ENCODE results near the gene MGRN1. TPM values are rescaled to one million over a fixed set of nuclear protein-coding genes. Genes with fewer than 3 reads are reported as not detected.

The MGRN1 gene
- total RNA-seq, 6 donors from 2014 or later = 49.0 to 148 (median 99.1) TPM

DNA sequence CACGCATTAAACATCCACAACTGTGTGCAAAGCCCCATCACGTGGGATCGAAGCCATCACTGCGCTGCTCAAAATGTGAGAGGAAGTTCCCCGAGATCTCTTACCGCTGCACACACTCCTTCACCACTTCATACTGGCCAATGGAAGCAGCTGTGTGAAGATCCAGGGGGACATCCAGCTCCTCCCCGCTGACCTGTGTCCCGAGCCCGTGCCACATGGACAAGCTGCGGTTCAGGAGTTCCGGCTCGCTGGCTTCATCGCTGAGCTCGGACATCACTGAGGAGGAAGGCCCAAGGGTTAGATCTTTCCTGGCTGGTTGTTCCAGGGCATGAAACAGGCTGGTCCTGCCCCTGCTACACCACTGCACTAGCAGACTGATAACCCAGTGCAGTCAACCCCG lies 105.2 kb downstream of the MGRN1 start:
- peaks cover 4 to 14% (median 5%) of the 10 kb centered on the region in 4 donors for H3K4me1 ChIP-seq
- peaks cover 8 to 45% (median 34%) of the 10 kb centered on the region in 4 donors for H3K36me3 ChIP-seq
- TF ChIP-seq POLR2A (IDR thresholded peaks at IDR 0.05) = no peak
- TF ChIP-seq, protein P1, sequence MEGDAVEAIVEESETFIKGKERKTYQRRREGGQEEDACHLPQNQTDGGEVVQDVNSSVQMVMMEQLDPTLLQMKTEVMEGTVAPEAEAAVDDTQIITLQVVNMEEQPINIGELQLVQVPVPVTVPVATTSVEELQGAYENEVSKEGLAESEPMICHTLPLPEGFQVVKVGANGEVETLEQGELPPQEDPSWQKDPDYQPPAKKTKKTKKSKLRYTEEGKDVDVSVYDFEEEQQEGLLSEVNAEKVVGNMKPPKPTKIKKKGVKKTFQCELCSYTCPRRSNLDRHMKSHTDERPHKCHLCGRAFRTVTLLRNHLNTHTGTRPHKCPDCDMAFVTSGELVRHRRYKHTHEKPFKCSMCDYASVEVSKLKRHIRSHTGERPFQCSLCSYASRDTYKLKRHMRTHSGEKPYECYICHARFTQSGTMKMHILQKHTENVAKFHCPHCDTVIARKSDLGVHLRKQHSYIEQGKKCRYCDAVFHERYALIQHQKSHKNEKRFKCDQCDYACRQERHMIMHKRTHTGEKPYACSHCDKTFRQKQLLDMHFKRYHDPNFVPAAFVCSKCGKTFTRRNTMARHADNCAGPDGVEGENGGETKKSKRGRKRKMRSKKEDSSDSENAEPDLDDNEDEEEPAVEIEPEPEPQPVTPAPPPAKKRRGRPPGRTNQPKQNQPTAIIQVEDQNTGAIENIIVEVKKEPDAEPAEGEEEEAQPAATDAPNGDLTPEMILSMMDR (IDR thresholded peaks at IDR 0.05) = no peak
- TF ChIP-seq EP300 (IDR thresholded peaks at IDR 0.05) = no peak
- TF ChIP-seq POLR2AphosphoS5 (IDR thresholded peaks at IDR 0.05) = no peak
- DNase-seq (no peak), ATAC-seq (ENCODE audit: low FRiP score in 2 of 2) (no peak)
- no peak overlapping the region for H3K4me3 ChIP-seq
- H3K27ac ChIP-seq = no peak overlapping the region
- no peaks in the 10 kb centered on the region for H3K27me3 ChIP-seq
- 94 to 99% methylated on average over 14 to 15 of the region's 15 CpGs for WGBS, 2 donors
- no peaks in the 10 kb centered on the region for H3K9me3 ChIP-seq

DNA sequence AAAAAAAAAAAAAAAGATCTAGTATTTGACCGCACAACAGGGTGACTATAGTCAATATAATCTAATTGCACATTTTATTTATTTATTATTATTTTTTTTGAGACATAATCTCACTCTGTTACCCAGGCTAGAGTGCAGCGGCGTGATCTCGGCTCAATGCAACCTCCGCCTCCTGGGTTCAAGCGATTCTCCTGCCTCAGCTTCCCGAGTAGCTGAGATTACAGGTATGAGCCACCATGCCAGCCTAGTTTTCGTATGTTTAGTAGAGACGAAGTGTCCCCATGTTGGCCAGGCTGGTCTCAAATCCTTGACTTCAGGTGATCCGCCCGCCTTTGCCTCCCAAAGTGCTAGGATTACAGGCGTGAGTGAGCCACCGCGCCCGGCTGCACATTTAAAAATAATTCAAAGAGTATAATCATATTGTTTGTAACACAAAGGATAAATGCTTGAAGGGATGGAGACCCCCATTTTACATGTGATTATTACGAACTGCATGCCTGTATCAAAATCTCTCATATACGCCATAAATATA lies 108.7 kb downstream of the MGRN1 start:
- H3K27ac ChIP-seq = peak overlapping the region in 2 of 4 donors; percentile 80 to 82
- H3K9me3 ChIP-seq = no peaks in the 10 kb centered on the region
- ATAC-seq (ENCODE audit: low FRiP score in 2 of 2) (no peak), DNase-seq (no peak)
- peak overlapping the region; percentile 83 to 98 (median 91) for H3K4me3 ChIP-seq
- peaks cover 9 to 22% (median 11%) of the 10 kb centered on the region in 4 donors for H3K4me1 ChIP-seq
- 34% methylated on average over 17 of the region's 17 CpGs for WGBS, 2 donors
- peaks cover 3 to 22% (median 15%) of the 10 kb centered on the region in 4 donors for H3K36me3 ChIP-seq
- TF ChIP-seq, protein P1 (IDR thresholded peaks at IDR 0.05) = no peak
- TF ChIP-seq EP300 (IDR thresholded peaks at IDR 0.05) = no peak
- TF ChIP-seq POLR2AphosphoS5 (IDR thresholded peaks at IDR 0.05) = no peak
- TF ChIP-seq POLR2A (IDR thresholded peaks at IDR 0.05) = no peak
- no peaks in the 10 kb centered on the region for H3K27me3 ChIP-seq

DNA sequence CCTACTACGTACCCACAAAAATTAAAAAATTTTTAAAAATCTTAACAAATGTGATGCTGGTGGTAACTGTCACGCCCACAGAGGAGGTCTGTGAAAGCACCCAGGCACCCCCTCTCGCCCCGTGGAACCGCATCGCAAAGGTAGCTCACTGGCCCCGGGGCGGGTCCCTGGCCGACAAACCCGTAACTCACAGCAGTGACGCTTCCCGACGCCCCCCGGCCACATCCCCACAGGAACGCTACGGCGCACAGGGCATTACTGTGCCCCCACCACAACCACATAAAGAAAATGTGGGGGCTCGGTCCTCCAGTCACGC lies 109.1 kb downstream of the MGRN1 start:
- TF ChIP-seq POLR2AphosphoS5 (IDR thresholded peaks at IDR 0.05) (no peak), POLR2A (IDR thresholded peaks at IDR 0.05) (no peak), EP300 (IDR thresholded peaks at IDR 0.05) (no peak)
- TF ChIP-seq, protein P1 (IDR thresholded peaks at IDR 0.05) = no peak
- H3K4me3 ChIP-seq = peak overlapping the region; percentile 83 to 98 (median 91)
- no peaks in the 10 kb centered on the region for H3K27me3 ChIP-seq
- peaks cover 9 to 22% (median 11%) of the 10 kb centered on the region in 4 donors for H3K4me1 ChIP-seq
- peaks cover 3 to 18% (median 11%) of the 10 kb centered on the region in 4 donors for H3K36me3 ChIP-seq
- H3K27ac ChIP-seq = peak overlapping the region; percentile 50 to 84 (median 81)
- H3K9me3 ChIP-seq = no peaks in the 10 kb centered on the region
- ATAC-seq (ENCODE audit: low FRiP score in 2 of 2) (no peak), DNase-seq (no peak)
- 0 to 1% methylated on average over 8 to 11 of the region's 19 CpGs for WGBS, 2 donors

DNA sequence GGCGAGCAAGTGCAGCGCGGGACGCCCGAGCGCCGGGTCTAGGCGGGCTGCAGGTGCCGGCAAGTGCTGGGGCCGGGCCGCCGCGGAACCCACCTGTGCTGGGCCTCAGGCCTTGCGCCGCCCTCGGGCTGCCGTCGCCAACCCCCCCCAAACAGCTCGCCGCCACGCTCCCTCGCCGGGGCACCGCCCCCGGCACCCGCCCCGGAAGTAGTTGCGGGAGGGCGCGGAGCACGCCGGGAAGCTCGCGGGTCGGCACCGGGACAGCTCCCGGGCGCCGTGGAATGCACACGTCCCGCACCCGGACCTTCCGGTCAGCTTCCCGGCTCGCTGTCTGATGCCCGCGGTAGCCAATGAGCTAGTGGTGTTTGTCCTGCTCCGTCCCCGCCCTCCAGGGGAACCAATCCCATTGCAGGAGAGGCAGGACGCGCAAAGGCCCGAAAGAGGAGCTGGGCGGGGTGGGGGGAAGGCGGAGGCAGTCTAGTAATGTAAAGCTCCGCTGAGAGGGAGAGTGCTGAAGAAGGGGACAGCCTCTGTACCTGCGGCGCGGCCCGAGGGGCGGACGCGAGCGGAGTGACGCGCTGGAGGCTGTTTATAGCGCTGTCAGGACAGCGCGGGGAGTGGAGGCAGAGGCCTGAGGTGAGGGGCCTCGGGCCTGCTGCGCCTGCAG lies 109.6 kb downstream of the MGRN1 start, which contains the start of the genes ANKS3 and DNAAF8:
Gene ANKS3, minus strand, starts transcription at position 209 of the 667 bp plus-strand sequence. CDS start 4,122 bp downstream, outside the sequence.
Gene DNAAF8, plus strand, starts transcription at position 475 of the 667 bp plus-strand sequence. CDS start 1,978 bp downstream, outside the sequence.
- Histone ChIP-seq H3K9me3 (no peaks in the 10 kb centered on the region), H3K4me3 (peak within 1 kb of the TSS; percentile 83 to 98 (median 91)), H3K4me1 (peaks cover 9 to 22% (median 11%) of the 10 kb centered on the region in 4 donors), H3K27me3 (no peaks in the 10 kb centered on the region), H3K36me3 (peaks cover 2 to 13% (median 6%) of the 10 kb centered on the region in 4 donors), H3K27ac (peak within 1 kb of the TSS; percentile 50 to 84 (median 81))
- DNase-seq (peak; percentile 97 to 98), ATAC-seq (ENCODE audit: low FRiP score in 2 of 2) (peak; percentile 98)
- TF ChIP-seq POLR2A (IDR thresholded peaks at IDR 0.05) (peak in 2 of 4 donors; percentile 43 to 53), POLR2AphosphoS5 (IDR thresholded peaks at IDR 0.05) (peak; percentile 57 to 72), EP300 (IDR thresholded peaks at IDR 0.05) (peak in 1 of 4 donors; percentile 44)
- TF ChIP-seq, protein P1 (IDR thresholded peaks at IDR 0.05) = peak in 1 of 6 experiments; percentile 28
- WGBS, 2 donors = 1% methylated on average over 16 to 38 of the region's 70 CpGs

Measured in upper lobe of left lung (tissue), 6 donors.